GM15510 (cell line): ENCODE measurements around the gene PAPPA2.

Source experiments
- POLR2A ChIP-seq: IDR thresholded peaks from 3 replicates; pipeline ENCODE4 v1.6.1; 2011; ENCODE audit warnings: borderline replicate concordance; ENCODE audit not compliant: insufficient read length; ENCODE audit errors: extremely low read depth

PAPPA2 gene

DNA sequence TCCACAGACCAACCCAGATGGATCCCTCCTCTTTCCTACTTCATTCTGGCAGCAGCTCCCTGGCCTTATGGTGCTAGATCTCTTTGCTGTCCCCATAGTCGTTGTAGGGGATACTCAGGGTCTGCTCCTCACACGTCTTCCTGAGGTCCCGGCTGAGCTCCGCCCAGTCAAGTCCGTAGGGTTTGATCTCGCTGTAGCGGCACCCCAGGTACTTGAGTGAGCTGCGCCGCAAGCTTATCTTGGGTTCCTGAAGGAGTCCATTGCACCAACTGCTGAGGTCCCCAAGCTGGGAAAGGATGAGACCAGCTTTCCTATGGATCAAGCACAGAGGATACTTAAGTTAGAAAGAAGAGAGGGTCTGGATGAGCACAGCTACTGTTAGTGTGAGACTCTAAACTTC is 401.2 kb downstream of the PAPPA2 start:
- TF ChIP-seq POLR2A, result no peak

DNA sequence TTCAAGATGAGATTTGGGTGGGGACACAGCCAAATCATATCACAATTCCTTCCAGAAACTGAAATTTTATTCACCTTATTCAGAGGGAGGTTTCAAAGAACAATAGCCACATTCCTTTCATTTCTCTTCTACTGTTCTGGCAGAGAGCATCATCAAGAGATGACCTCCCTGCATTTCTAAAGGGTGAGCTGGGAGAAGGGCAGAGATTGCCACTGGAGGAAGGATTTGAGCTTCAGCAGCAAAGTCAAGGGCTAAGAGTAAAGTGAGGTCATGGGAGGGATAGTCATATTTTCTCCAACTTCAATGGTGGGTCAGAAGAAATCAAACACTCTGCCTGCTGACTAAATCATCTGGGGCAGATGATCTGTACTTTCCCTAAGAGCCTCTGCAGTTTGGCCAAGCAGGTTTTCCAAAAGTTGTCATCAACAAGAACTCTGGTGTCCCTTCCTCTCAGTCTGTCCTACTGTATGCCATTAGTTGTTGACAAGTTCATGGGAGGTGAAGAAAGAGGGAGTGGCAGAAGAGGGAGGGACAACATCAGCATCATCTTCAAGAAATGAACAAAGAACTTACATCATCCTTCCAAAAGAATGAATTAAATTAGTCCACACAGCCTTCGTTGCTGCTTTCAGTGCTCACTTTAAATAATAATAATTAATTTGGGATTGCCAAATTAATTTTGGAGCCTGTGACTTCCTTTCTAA is 403.2 kb downstream of the PAPPA2 start:
- no peak for TF ChIP-seq POLR2A

DNA sequence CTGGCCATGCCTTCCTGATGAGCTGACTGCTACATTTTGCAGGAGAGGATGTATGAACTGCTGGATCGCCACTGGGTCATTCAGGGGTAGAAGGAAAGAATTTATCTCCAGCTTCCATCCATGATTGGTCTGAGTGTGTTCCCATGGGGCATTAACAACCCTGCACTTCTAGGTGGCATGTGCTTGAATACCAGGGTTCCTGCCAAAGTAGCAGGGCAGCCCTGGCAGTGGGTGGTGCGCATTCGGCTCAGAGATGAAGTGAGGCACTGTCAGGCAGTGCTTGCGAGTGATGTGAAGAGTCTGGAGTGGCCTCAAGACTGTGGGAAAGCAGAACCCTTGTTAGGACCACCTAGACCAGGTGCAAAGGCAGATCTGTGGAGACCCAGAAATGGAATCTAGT is 406.6 kb downstream of the PAPPA2 start:
- no peak for TF ChIP-seq POLR2A

DNA sequence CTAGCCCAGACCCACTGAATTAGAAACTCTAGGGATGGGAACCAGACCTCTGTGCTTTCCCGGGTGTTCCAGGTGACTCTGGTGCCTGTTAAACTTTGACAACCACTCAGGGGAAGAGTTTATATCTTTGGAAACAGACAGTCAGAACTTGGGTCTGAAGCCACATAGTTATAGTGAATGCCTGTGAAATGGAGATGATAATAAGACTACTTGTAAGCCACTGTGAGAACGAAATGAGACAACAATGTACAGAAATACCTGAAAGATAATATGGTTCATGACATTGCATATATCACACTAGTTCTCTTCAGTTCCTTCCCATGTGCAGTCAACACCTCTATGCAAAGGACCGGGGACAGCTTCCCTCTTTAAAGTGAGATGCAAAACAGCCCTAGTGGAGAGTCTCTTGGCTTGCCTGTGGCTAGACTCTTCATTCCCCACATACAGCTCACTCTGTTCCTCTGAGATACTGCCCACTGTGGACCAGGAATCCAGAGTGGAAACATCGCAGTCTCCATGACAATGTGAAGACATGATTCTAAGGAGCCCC is 414.1 kb downstream of the PAPPA2 start:
- TF ChIP-seq POLR2A, result no peak

DNA sequence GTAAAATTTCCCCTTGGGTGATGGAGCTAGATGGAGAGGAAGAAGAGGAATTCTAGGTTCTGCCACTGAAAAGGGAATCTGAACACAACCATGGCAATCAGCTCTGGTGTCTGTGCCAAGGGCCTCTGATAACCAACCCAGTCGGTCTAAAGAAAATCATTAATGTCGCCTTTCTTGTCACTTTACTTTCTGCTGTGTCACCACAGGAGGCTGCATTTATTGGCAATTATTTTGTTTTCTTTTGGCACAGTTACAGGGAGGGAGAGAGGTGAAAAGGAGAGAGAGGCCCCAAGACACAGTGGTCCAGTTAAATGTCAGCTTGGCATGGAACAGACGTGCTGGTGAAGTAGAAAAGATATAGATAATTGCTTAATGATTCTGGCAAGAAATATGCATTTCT is 414.6 kb downstream of the PAPPA2 start:
- no peak for TF ChIP-seq POLR2A

DNA sequence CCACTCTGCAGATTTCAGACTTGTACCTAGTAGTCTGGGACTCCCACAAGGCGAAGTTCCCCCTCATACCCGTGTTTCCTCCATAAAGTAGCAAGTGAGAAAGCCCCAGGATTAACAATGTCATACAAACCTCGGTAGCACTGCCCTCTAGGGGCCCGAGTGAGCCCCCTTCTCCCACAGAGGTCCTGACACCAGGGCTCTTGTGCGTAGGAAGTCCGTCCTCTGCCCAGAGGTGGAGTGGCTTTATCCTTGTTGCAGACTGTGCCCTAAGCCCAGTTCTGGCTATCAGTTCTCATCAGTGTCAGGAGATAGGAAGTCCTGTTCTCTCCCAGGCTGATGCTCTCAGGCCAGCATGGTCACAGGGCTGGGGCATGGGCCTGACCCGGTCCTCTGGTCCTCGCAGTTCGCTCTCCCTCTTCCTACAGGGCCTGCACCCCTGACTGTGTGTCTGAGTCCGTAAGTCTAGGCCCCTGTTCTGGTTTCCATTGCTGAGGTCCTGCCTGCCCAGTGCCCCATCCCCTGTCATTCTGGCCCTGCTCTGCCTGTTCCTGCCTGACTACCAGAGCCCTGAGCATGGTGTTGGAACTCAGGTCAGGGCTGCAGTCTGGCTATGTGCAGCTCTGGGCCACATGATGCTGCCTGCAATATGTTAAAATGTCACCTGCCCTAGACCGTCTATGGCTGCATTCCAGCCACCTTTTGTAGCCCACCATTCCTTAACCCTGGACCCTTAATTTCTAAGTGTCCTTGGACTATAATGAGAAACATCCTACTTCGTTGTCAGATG is 416.0 kb downstream of the PAPPA2 start:
- no peak for TF ChIP-seq POLR2A

DNA sequence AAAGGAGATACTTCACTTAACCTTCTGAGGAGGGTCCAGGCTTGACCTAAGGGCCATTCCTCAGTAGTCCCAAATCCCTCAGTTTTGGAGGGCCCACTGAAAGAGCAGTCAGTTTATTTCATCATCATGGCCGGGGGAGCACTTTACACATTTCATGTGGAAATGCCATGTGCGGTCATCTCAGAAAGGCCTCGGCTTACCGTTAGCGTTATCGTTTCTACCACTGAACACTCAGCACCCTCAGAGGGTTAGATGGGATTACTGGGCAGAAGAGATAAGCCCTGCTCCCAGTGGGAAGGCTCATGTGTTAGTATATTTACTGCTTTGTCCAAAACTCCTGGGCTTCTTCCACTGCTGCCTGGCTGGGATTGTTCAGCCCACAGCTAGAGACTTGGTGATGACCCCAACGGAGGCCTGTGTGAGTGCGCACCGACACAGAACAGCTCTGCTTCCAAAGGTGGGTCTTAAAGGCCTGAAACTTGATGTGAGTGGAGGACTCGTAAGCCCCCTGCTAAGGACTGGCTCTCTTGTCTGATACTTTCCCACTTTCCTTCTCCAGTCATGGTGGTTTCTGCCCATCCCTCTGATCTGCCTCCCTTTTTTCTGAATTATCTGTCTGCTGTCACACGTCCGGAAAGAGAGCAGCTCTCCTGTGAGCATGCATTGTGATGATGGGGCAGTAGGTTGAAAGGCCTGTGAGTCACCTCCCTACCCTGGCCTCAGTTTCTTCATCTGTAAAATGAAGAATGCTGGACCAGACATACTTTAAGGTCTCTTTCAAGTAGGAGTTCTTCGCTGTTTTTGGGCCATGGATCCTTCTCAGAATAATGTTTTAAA is 417.0 kb downstream of the PAPPA2 start:
- no peak for TF ChIP-seq POLR2A

DNA sequence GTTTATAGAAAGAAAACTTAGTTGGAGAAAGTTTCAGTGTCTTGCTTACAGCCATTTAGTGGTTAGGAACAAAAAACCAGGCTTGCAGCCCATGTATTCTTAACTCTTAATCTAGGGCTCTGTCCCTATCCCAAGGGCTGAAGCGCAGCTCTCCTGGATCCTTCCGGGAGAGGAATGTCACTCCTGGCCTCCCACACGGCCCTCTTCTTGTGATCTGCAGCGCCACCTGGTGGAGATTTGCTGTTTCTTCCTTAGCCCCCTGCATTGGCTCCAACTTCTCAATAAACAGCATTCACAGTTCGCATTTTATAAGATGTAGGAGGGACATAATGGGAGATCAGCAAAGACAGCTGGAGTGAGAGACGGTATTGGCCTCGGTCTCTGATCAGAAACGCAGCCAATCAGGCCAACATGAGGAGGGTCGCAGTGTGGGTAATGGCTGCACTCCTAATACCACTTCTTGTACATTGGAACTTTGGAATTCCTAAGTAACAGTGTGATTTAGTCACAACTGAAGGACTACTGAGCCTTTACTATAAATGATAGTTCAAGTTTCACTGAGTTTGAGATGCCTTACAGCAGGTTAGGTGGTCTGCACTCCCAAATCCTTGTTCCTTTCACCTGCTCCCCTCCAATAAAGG is 418.1 kb downstream of the PAPPA2 start:
- TF ChIP-seq POLR2A, result no peak

DNA sequence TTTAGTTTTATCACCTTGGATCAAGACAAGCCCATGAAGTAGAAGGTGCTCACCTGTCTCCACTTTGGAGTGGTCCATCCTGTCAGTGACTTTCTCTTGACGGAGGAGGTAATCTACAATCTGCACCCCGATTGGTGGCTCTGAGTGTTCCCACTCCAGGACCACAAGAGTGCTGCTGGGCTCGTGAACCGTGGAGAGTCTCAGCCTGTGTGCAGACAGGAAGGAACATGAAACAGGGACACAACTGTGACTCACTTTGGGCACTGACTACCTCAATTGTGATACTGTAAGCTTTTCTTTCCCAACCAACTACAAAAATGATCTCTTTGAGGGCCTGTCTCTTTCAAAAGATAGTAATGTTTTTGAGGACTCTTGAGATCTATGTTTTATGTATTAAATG is 421.3 kb downstream of the PAPPA2 start:
- no peak for TF ChIP-seq POLR2A

DNA sequence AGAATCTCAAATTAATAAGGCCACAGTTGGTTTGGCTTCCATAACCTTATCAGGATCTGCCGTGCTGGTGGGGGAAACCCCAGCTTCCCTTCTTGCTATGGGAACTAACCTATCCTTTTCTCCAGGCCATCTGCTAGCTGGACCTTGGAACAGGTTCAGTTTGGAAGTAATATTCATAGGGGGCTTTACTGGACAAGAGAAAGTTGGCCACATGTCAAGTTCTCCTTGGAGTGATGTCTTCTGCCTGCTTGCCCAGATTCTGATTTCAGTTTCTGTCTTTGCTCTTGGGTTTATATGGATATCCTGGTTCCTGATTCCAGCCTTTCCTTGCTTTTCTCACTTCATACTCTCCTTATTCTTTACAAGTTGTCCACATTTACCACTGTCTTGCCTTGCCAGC is 421.9 kb downstream of the PAPPA2 start:
- no peak for TF ChIP-seq POLR2A

DNA sequence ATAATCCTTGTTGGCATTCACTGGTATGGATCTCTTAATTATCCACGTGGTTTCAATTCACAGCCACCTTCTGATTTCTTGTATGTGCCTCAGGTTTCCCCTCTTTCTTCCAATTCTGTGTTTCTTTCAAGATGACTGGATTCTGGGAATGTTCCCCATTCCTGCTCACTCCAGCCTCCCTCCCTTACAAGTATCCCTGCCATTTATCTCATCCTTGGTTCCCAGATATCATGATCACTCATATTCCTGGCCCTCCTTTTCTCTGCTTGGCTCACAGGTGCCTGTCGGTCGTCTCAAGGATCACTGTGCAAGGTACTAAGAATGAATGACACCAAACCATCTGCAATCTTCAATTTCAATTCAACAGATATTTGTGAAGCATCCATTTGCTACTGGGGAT is 422.4 kb downstream of the PAPPA2 start:
- TF ChIP-seq POLR2A, result no peak

DNA sequence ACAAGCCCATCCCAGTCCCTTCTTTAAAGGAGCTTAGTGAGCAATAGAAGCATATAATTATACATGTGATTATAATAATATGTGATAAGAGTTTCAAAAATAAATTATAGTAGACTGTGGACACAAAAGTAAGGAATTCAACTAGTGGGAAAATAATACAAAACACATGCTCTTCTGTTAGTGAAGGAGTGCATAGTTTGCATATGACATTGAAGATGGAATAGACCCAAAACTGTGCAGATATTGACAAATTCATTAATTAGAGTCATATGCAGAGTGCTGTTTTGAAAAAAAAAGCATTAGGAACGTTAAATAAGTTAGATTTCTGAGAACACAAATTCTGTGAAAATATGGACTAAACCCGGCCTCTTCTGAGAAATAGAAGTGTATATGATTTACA is 422.8 kb downstream of the PAPPA2 start:
- no peak for TF ChIP-seq POLR2A

DNA sequence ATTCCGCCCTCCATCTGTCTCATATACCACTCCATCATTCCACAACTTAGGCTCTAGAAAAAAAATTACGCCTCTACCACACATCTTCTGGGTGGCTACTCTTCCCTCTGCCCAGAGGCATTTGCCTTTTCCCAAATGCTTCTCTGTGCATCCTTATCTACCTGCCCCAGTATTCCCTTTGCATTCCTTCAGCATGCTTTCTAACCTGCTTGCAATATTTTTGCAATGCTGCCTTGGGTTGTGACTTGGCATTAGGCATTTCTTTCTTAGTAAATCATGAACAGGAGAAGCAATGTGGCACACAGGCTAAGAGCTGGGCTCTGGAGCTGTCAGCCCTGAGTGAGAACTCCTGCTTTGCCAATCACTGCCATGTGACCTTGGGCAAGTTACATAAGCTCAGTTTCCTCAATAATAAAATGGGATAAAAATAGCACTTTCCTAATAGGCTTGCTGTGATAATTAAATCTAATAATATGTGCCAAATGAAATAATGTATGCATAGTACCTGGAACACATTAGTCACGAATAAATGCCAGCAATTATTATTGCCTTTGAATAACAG is 425.6 kb downstream of the PAPPA2 start:
- TF ChIP-seq POLR2A, result no peak
